GM18909 (cell line): ENCODE measurements around the gene ADCY10.
"Not testable (repeated sequence)": the region's sequence is repeated elsewhere in the genome, so short reads cannot be mapped to it uniquely, and the experiment has no call there.

ENCODE experiments used
- ATAC-seq: cut with Tn5 transposase; IDR thresholded peaks from one replicate; pipeline ENCODE4 v1.9.1; 2021; ENCODE audit warnings: mild to moderate bottlenecking; ENCODE audit not compliant: unreplicated experiment, poor library complexity

ADCY10 gene

GRCh38 chr1:167913895-167914496, at the start of gene ADCY10:
Gene ADCY10, minus strand, starts transcription at chr1:167914134. Its CDS starts 8,994 bp downstream, at chr1:167905140.
- ATAC-seq, result no peak

DNA sequence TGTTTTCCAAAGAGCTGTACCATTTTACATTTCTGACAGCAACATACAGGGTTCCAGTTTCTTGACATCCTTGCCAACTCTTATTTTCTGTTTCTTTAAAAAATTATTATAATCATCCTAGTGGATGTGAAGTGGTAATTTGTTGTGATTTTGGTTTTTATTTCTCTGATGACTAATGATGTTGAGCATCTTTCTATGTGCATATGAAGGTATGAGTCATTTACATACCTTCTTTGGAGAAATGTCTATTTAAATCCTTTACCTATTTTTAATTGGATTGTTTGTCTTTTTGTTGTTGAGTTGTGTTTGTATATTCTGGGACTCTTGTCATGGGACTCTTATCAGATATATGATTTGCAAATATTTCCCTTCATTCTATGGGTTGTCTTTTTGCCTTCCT, 43.8 kb upstream of the ADCY10 start:
- no peak for ATAC-seq

- no peak for ATAC-seq
These were observed 42.0 kb upstream of the ADCY10 start for GRCh38 chr1:167955915-167956314.

- ATAC-seq, result no peak
These were observed 36.6 kb upstream of the ADCY10 start for GRCh38 chr1:167950569-167950968.

GRCh38 chr1:167949785-167950184, 35.9 kb upstream of the ADCY10 start:
- ATAC-seq, result no peak

DNA sequence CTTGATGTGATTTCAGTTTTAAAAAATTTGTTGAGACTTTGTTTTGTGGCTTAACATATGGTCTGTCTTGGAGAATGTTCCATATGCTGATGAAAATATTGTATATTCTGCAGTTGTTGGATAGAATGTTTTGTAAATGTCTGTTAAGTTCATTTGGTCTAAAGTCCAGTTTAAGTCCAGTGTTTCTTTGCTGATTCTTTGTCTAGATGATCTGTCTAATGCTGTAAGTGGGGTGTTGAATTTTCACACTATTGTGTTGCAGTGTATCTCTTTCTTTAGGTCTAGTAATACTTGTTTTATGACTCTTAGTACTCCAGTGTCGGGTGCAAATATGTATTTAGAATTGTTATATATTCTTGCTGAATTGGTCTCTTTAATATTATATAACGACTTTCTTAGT, 33.8 kb upstream of the ADCY10 start:
- no peak for ATAC-seq

DNA sequence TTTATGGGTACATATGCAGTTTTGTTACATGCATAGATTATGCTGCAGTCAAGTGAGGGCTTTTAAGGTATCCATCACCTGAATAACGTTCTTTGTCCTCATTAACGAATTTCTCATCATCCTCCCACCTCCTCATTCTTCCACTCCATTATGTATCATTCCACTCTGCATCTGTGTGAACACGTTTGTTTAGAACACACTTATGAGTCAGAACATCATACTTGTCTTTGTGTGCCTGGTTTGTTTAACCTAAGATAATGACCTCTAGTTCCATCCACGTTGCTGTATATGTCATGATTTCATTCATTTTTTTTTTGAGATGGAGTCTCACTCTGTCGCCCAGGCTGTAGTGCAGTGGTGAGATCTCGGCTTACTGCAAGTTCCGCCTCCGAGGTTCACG, 29.6 kb upstream of the ADCY10 start:
- ATAC-seq, result no peak

GRCh38 chr1:167940264-167940663, 26.3 kb upstream of the ADCY10 start:
- ATAC-seq, result no peak

- no peak for ATAC-seq
These were observed 24.2 kb upstream of the ADCY10 start for GRCh38 chr1:167938080-167938636.

DNA sequence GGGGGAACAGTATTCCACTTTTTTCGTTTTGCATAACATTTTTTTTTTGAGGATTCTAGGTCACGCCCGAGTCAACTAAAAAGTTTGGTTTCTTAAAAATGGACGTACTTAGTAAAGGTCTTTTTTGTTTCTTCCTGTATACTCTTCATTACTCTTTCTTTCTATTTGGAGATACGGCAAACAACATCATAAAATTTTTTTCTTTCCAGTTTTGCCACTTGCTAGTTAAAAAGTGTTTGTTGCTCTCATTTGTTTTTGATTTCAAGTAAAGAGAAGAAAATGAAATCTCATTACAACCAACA, 23.7 kb upstream of the ADCY10 start:
- ATAC-seq, result no peak

- peak; percentile 21 for ATAC-seq
These were observed 23.2 kb upstream of the ADCY10 start, which contains the start of gene MPC2 for GRCh38 chr1:167936930-167937708. Gene MPC2, minus strand, starts transcription at chr1:167937072. Its CDS starts 1,231 bp downstream, at chr1:167935841.

DNA sequence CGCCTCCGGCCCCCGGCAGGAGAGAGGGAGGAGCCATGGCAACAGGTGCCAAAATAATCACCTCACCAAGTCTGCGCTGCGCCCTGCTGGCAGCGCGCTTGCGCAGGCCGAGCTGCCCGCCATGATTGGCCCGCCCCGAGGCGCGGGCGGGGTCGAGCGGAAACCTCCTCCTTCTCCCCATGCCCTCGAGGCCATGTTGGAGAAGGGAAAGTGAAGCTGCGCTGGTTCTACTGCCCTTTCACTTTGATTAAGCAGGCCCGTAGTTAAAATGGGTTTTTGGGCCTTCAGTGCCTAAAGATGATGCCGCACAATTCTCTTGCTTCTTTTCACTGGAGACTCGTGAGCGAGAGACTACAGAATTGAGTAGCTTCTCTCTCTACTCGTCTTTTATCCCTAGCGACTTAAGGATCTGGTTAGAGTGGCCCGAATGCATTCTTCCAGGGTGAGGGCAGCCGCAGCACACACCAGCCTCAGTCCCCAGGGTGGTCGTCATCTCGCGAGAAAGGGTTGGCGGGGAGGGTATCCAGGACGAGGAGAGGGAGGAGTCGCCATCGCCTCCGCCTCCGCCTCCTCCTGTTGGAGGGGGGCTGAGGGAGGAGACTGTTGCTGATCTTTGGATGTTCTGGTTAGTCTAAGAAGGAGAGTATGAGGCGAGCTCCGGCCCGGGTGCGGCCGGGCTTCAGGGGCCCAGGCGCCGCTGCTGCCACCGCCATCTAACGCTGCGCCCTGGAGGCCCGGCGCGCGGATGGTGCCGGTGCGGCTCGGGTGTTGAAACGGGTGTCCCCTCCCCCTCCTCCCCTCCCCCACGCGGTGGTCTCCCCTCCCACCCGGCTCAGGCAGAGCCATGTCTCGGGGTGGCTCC, 22.4 kb upstream of the ADCY10 start, which contains the start of gene DCAF6:
Gene DCAF6 (plus strand): TSS at position 616 of the 862 bp plus-strand sequence. CDS start 229 bp downstream, at position 845.
- ATAC-seq, result peak; percentile 80

- peak; percentile 13 for ATAC-seq
These were observed 21.5 kb upstream of the ADCY10 start for GRCh38 chr1:167935216-167936067.

GRCh38 chr1:167934426-167935215, 20.7 kb upstream of the ADCY10 start:
- no peak for ATAC-seq

DNA sequence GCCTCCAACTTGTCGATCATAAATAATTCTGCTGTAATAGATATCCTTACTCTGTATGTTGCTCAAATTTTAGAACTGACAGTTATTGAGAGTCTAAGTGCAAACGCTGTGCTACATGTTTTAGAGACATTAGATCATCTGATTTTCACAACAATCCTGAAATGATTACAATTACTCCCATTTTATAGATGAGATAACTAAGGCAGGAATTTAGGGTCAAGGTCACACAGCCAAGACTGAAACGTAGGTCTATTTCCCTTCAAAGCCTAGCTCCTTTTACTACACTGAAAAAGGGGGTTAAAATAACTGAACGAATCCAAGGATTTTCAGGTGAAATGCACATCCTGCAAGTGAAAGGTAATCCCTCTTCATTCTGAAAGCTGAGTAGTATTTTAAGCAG, 19.9 kb upstream of the ADCY10 start:
- ATAC-seq, result no peak

GRCh38 chr1:167929725-167930124, 15.8 kb upstream of the ADCY10 start:
- no peak for ATAC-seq

DNA sequence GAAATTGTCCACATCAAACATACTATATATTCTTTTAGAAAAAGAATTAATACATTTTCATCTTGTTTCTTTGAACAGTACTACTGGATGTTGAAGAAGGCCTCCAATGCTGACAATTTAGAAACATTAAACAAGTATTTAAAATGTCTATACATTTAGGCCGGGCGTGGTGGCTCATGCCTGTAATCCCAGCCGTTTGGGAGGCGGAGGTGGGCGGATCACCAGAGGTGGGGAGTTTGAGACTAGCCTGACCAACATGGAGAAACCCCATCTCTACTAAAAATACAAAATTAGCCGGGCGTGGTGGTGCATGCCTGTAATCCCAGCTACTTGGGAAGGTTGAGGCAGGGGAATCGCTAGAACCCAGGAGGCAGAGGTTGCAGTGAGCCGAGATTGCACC, 15.0 kb upstream of the ADCY10 start:
- not testable (repeated sequence) for ATAC-seq

DNA sequence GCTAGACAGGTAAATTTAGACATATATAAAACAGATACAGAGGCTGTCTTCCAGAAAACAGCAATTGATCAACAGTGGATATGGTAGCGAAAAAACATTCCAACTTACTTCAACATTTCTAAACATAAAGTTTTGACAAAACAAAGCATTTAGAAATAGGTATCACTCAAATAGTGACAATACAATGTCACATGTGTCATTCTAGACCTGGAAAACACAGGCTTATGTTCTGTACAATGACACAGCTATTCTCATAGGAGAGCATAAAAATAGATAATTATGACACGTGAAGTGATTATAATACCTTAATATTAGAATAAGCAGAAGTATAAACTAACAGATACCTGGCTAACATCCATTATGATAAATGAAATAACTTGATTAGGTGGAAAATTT, 14.5 kb upstream of the ADCY10 start:
- ATAC-seq, result no peak
